ENCODE results near the gene ABI3BP. TPM values are rescaled to one million over a fixed set of nuclear protein-coding genes. Genes with fewer than 3 reads are reported as not detected.
"Not testable (repeated sequence)": the region's sequence is repeated elsewhere in the genome, so short reads cannot be mapped to it uniquely, and the experiment has no call there.

The ABI3BP gene
- total RNA-seq, 1 experiment from 2014 or later = 3.1 TPM

GRCh38 chr3:101017017-101017416 is 23.8 kb upstream of the ABI3BP start:
- no peaks in the 10 kb centered on the region for H3K27me3 Mint-ChIP-seq (ENCODE audit: insufficient read depth, unreplicated experiment)

GRCh38 chr3:101012312-101012711 is 19.1 kb upstream of the ABI3BP start:
- POLR2A ChIA-PET; DNase-seq (ENCODE audit: unreplicated experiment); H3K27me3 Mint-ChIP-seq (ENCODE audit: insufficient read depth, unreplicated experiment); intact Hi-C loops (cut with micrococcal nuclease); H3K36me3 Mint-ChIP-seq (ENCODE audit: insufficient read depth, unreplicated experiment); BruUV-seq (replicated peaks); CTCF ChIA-PET; H3K4me3 Mint-ChIP-seq (ENCODE audit: unreplicated experiment); H3K27ac Mint-ChIP-seq (ENCODE audit: low read depth, unreplicated experiment): not testable (repeated sequence)
- Mint-ChIP-seq H3K9me3 (ENCODE audit: unreplicated experiment) (peaks cover 14% of the 10 kb centered on the region), H3K4me1 (ENCODE audit: insufficient read depth, unreplicated experiment) (peaks cover 18% of the 10 kb centered on the region)

More at GRCh38 chr3:101017017-101017416, 23.8 kb upstream of the ABI3BP start:
- H3K36me3 Mint-ChIP-seq (ENCODE audit: insufficient read depth, unreplicated experiment) = no peaks in the 10 kb centered on the region
- intact Hi-C loops (cut with micrococcal nuclease) = no loop called here
- peaks cover 1% of the 10 kb centered on the region for H3K9me3 Mint-ChIP-seq (ENCODE audit: unreplicated experiment)
- DNase-seq (ENCODE audit: unreplicated experiment) = no peak
- H3K27ac Mint-ChIP-seq (ENCODE audit: low read depth, unreplicated experiment) = no peak overlapping the region
- POLR2A ChIA-PET = no interaction called here
- no peak overlapping the region for H3K4me3 Mint-ChIP-seq (ENCODE audit: unreplicated experiment)
- no peak for TF ChIP-seq CTCF (IDR thresholded peaks at IDR 0.05; ENCODE audit: unreplicated experiment)
- H3K4me1 Mint-ChIP-seq (ENCODE audit: insufficient read depth, unreplicated experiment) = peaks cover 7% of the 10 kb centered on the region
- no TSS peak for BruUV-seq (replicated peaks)
- CTCF ChIA-PET = no interaction called here

- Mint-ChIP-seq H3K4me3 (ENCODE audit: unreplicated experiment) (no peak overlapping the region), H3K9me3 (ENCODE audit: unreplicated experiment) (peaks cover 25% of the 10 kb centered on the region), H3K27ac (ENCODE audit: low read depth, unreplicated experiment) (no peak overlapping the region), H3K36me3 (ENCODE audit: insufficient read depth, unreplicated experiment) (no peaks in the 10 kb centered on the region), H3K4me1 (ENCODE audit: insufficient read depth, unreplicated experiment) (peaks cover 18% of the 10 kb centered on the region), H3K27me3 (ENCODE audit: insufficient read depth, unreplicated experiment) (no peaks in the 10 kb centered on the region)
- no peak for TF ChIP-seq CTCF (IDR thresholded peaks at IDR 0.05; ENCODE audit: unreplicated experiment)
- ChIA-PET CTCF (interaction anchor here (0.5 to 0.6 kb wide), 2 partner anchors 331 to 521 kb away, joined by 3 to 4 read pairs; no protein-coding TSS in a partner anchor), POLR2A (no interaction called here)
- intact Hi-C loops (cut with micrococcal nuclease) = no loop called here
- no peak for DNase-seq (ENCODE audit: unreplicated experiment)
- no TSS peak for BruUV-seq (replicated peaks)
These were observed 17.9 kb upstream of the ABI3BP start for GRCh38 chr3:101011136-101011535.

- no peak for DNase-seq (ENCODE audit: unreplicated experiment)
- CTCF ChIA-PET = interaction anchor here (0.5 to 0.7 kb wide), 2 partner anchors 11 to 13 kb away, joined by 3 read pairs; no protein-coding TSS in a partner anchor
- no peaks in the 10 kb centered on the region for H3K36me3 Mint-ChIP-seq (ENCODE audit: insufficient read depth, unreplicated experiment)
- peaks cover 18% of the 10 kb centered on the region for H3K4me1 Mint-ChIP-seq (ENCODE audit: insufficient read depth, unreplicated experiment)
- no peak for TF ChIP-seq CTCF (IDR thresholded peaks at IDR 0.05; ENCODE audit: unreplicated experiment)
- H3K4me3 Mint-ChIP-seq (ENCODE audit: unreplicated experiment) = no peak overlapping the region
- intact Hi-C loops (cut with micrococcal nuclease) = no loop called here
- peak overlapping the region; percentile 49 for H3K27ac Mint-ChIP-seq (ENCODE audit: low read depth, unreplicated experiment)
- peaks cover 31% of the 10 kb centered on the region for H3K9me3 Mint-ChIP-seq (ENCODE audit: unreplicated experiment)
- no peaks in the 10 kb centered on the region for H3K27me3 Mint-ChIP-seq (ENCODE audit: insufficient read depth, unreplicated experiment)
- POLR2A ChIA-PET = interaction anchor here (1.1 kb wide), 1 partner anchor 9 kb away, joined by 3 read pairs; no protein-coding TSS in a partner anchor
- BruUV-seq (replicated peaks) = no TSS peak
These were observed 17.1 kb upstream of the ABI3BP start for GRCh38 chr3:101010296-101010695.

- Mint-ChIP-seq H3K36me3 (ENCODE audit: insufficient read depth, unreplicated experiment) (no peaks in the 10 kb centered on the region), H3K27ac (ENCODE audit: low read depth, unreplicated experiment) (no peak overlapping the region), H3K9me3 (ENCODE audit: unreplicated experiment) (peaks cover 31% of the 10 kb centered on the region), H3K27me3 (ENCODE audit: insufficient read depth, unreplicated experiment) (no peaks in the 10 kb centered on the region), H3K4me3 (ENCODE audit: unreplicated experiment) (no peak overlapping the region), H3K4me1 (ENCODE audit: insufficient read depth, unreplicated experiment) (peaks cover 18% of the 10 kb centered on the region)
- no TSS peak for BruUV-seq (replicated peaks)
- no peak for TF ChIP-seq CTCF (IDR thresholded peaks at IDR 0.05; ENCODE audit: unreplicated experiment)
- intact Hi-C loops (cut with micrococcal nuclease) = no loop called here
- ChIA-PET CTCF (no interaction called here), POLR2A (no interaction called here)
- no peak for DNase-seq (ENCODE audit: unreplicated experiment)
These were observed 16.2 kb upstream of the ABI3BP start for GRCh38 chr3:101009386-101009785.
